GM21381 (cell line): ENCODE measurements around the gene ZSCAN23.
"Not testable (repeated sequence)": the region's sequence is repeated elsewhere in the genome, so short reads cannot be mapped to it uniquely, and the experiment has no call there.

ENCODE experiments used
- ATAC-seq: cut with Tn5 transposase; IDR thresholded peaks from one replicate; pipeline ENCODE4 v1.9.1; 2021; ENCODE audit warnings: mild to moderate bottlenecking, moderate library complexity; ENCODE audit not compliant: unreplicated experiment

ZSCAN23 gene

GRCh38 chr6:28443112-28443773 is at the start of gene ZSCAN23:
TSS of gene ZSCAN23 (minus strand) at chr6:28443491. CDS start at chr6:28436266, 7,225 bp downstream.
- ATAC-seq = peak; percentile 86

GRCh38 chr6:28491984-28492317 is 48.7 kb upstream of the ZSCAN23 start:
- ATAC-seq = no peak

GRCh38 chr6:28490205-28490890 is 47.1 kb upstream of the ZSCAN23 start:
- ATAC-seq = no peak

- ATAC-seq = no peak
These were observed 46.3 kb upstream of the ZSCAN23 start for GRCh38 chr6:28489366-28490204.

GRCh38 chr6:28488916-28489365 is 45.6 kb upstream of the ZSCAN23 start:
- ATAC-seq = no peak

- ATAC-seq = no peak
These were observed 43.9 kb upstream of the ZSCAN23 start for GRCh38 chr6:28486988-28487742.

- ATAC-seq = no peak
These were observed 43.2 kb upstream of the ZSCAN23 start for GRCh38 chr6:28486533-28486932.

GRCh38 chr6:28485482-28485881 is 42.2 kb upstream of the ZSCAN23 start:
- ATAC-seq = no peak

GRCh38 chr6:28480253-28480932 is 37.1 kb upstream of the ZSCAN23 start:
- no peak for ATAC-seq

- ATAC-seq = no peak
These were observed 35.2 kb upstream of the ZSCAN23 start for GRCh38 chr6:28478518-28478917.

- ATAC-seq = no peak
These were observed 31.3 kb upstream of the ZSCAN23 start for GRCh38 chr6:28474441-28475219.

GRCh38 chr6:28469153-28469745 is 26.0 kb upstream of the ZSCAN23 start:
- ATAC-seq = not testable (repeated sequence)

GRCh38 chr6:28468056-28468455 is 24.8 kb upstream of the ZSCAN23 start:
- ATAC-seq = no peak

GRCh38 chr6:28462401-28462800 is 19.1 kb upstream of the ZSCAN23 start:
- ATAC-seq = no peak

- no peak for ATAC-seq
These were observed 15.3 kb upstream of the ZSCAN23 start for GRCh38 chr6:28458568-28458967.

GRCh38 chr6:28449056-28449455 is 5.8 kb upstream of the ZSCAN23 start:
- no peak for ATAC-seq

- not testable (repeated sequence) for ATAC-seq
These were observed 4.2 kb upstream of the ZSCAN23 start for GRCh38 chr6:28447512-28447906.

GRCh38 chr6:28446818-28447511 is 3.7 kb upstream of the ZSCAN23 start:
- no peak for ATAC-seq

- ATAC-seq = not testable (repeated sequence)
These were observed 1.5 kb upstream of the ZSCAN23 start for GRCh38 chr6:28444759-28445158.
